Measurements from ENCODE around the gene ZSWIM8. TPM values are rescaled to one million over a fixed set of nuclear protein-coding genes. Genes with fewer than 3 reads are reported as not detected.
A peak's percentile ranks its signal among the peaks of the same experiment; 100 is the strongest.

Gene ZSWIM8
- total and polyA plus RNA-seq, 3 donors from 2014 or later = 192 to 289 (median 204) TPM

GRCh38 chr10:73779539-73780197 lies 5.7 kb upstream of the ZSWIM8 start:
- H3K27me3 ChIP-seq = no peaks in the 10 kb centered on the region
- WGBS, 2 donors = 83 to 84% methylated on average over 3 of the region's 3 CpGs
- no peak overlapping the region for H3K27ac ChIP-seq
- intact Hi-C loops (cut with DNase I; ENCODE audit: low total_unique reads) = no loop called here
- TF ChIP-seq POLR2A (IDR thresholded peaks at IDR 0.05) = no peak
- TF ChIP-seq, protein P1, sequence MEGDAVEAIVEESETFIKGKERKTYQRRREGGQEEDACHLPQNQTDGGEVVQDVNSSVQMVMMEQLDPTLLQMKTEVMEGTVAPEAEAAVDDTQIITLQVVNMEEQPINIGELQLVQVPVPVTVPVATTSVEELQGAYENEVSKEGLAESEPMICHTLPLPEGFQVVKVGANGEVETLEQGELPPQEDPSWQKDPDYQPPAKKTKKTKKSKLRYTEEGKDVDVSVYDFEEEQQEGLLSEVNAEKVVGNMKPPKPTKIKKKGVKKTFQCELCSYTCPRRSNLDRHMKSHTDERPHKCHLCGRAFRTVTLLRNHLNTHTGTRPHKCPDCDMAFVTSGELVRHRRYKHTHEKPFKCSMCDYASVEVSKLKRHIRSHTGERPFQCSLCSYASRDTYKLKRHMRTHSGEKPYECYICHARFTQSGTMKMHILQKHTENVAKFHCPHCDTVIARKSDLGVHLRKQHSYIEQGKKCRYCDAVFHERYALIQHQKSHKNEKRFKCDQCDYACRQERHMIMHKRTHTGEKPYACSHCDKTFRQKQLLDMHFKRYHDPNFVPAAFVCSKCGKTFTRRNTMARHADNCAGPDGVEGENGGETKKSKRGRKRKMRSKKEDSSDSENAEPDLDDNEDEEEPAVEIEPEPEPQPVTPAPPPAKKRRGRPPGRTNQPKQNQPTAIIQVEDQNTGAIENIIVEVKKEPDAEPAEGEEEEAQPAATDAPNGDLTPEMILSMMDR (IDR thresholded peaks at IDR 0.05) = no peak
- DNase-seq = no peak
- H3K4me1 ChIP-seq = peaks cover 12% of the 10 kb centered on the region
- no peaks in the 10 kb centered on the region for H3K9me3 ChIP-seq
- H3K36me3 ChIP-seq (ENCODE audit: low read depth, missing control alignments) = no peaks in the 10 kb centered on the region
- no peak overlapping the region for H3K4me3 ChIP-seq

- Histone ChIP-seq H3K4me3 (no peak overlapping the region), H3K9me3 (no peaks in the 10 kb centered on the region), H3K36me3 (ENCODE audit: low read depth, missing control alignments) (no peaks in the 10 kb centered on the region), H3K27ac (no peak overlapping the region), H3K27me3 (no peaks in the 10 kb centered on the region), H3K4me1 (peaks cover 11% of the 10 kb centered on the region)
- intact Hi-C loops (cut with DNase I; ENCODE audit: low total_unique reads) = no loop called here
- TF ChIP-seq, protein P1 (IDR thresholded peaks at IDR 0.05) = no peak
- no peak for TF ChIP-seq POLR2A (IDR thresholded peaks at IDR 0.05)
- no peak for DNase-seq
- 67 to 77% methylated on average over 5 of the region's 5 CpGs for WGBS, 2 donors
Observed at GRCh38 chr10:73780301-73780700, 5.1 kb upstream of the ZSWIM8 start.

- Histone ChIP-seq H3K9me3 (no peaks in the 10 kb centered on the region), H3K27me3 (no peaks in the 10 kb centered on the region), H3K4me1 (peaks cover 11% of the 10 kb centered on the region), H3K36me3 (ENCODE audit: low read depth, missing control alignments) (no peaks in the 10 kb centered on the region), H3K4me3 (peak overlapping the region; percentile 87 to 97), H3K27ac (no peak overlapping the region)
- DNase-seq = no peak
- 17 to 21% methylated on average over 11 of the region's 11 CpGs for WGBS, 2 donors
- intact Hi-C loops (cut with DNase I; ENCODE audit: low total_unique reads) = no loop called here
- no peak for TF ChIP-seq POLR2A (IDR thresholded peaks at IDR 0.05)
- TF ChIP-seq, protein P1 (IDR thresholded peaks at IDR 0.05) = no peak
Observed at GRCh38 chr10:73780966-73781365, 4.4 kb upstream of the ZSWIM8 start.

GRCh38 chr10:73781548-73781878 lies 3.9 kb upstream of the ZSWIM8 start:
- 1 to 2% methylated on average over 14 of the region's 14 CpGs for WGBS, 2 donors
- Histone ChIP-seq H3K4me1 (peaks cover 14% of the 10 kb centered on the region), H3K27ac (peak overlapping the region; percentile 87 to 94), H3K9me3 (no peaks in the 10 kb centered on the region), H3K36me3 (ENCODE audit: low read depth, missing control alignments) (no peaks in the 10 kb centered on the region), H3K27me3 (no peaks in the 10 kb centered on the region), H3K4me3 (peak overlapping the region; percentile 87 to 97)
- DNase-seq = no peak
- TF ChIP-seq, protein P1 (IDR thresholded peaks at IDR 0.05) = no peak
- no peak for TF ChIP-seq POLR2A (IDR thresholded peaks at IDR 0.05)
- intact Hi-C loops (cut with DNase I; ENCODE audit: low total_unique reads) = no loop called here

Data from testis (tissue), 3 donors.